OCI-LY3 (cell line): Measurements from ENCODE around the gene HS3ST3A1.

Experiments
- H2AFZ ChIP-seq: fragments of 200-600, 300-600 bp; shearing (Covaris generic); 2 replicates; pipeline ENCODE4 v1.6.0; 2014; ENCODE audit warnings: antibody characterized with exemption, low read depth, low read length
- H3K27ac ChIP-seq: fragments of 200-600, 300-600 bp; sonication (generic); 2 replicates; pipeline ENCODE4 v1.5.1; 2014; ENCODE audit warnings: mild to moderate bottlenecking, low read length, moderate library complexity, mixed read lengths
- H3K27me3 ChIP-seq: fragments of 200-600, 300-600 bp; sonication (generic); 2 replicates; pipeline ENCODE4 v1.6.1; 2014; ENCODE audit warnings: low read depth, low read length, mixed read lengths
- H3K36me3 ChIP-seq: fragments of 200-600, 300-600 bp; sonication (generic); replicated peaks from 2 replicates; pipeline ENCODE3; 2014; ENCODE audit warnings: low read depth, low read length, mixed read lengths
- H3K4me1 ChIP-seq: fragments of 300-600, 200-600 bp; sonication (generic); 2 replicates; pipeline ENCODE4 v1.6.1; 2014; ENCODE audit warnings: low read length, mixed read lengths
- H3K4me2 ChIP-seq: fragments of 200-600, 300-600 bp; sonication (generic); 2 replicates; pipeline ENCODE4 v1.6.1; 2014; ENCODE audit warnings: low read length, mixed read lengths
- H3K4me3 ChIP-seq: fragments of 300-600, 200-600 bp; sonication (generic); 2 replicates; pipeline ENCODE4 v1.5.1; 2014; ENCODE audit warnings: antibody characterized with exemption, mild to moderate bottlenecking, low read length, moderate library complexity
- H3K79me2 ChIP-seq: fragments of 300-600, 200-600 bp; shearing (Covaris generic); 2 replicates; pipeline ENCODE4 v1.6.1; 2014; ENCODE audit warnings: mild to moderate bottlenecking, low read length, mixed read lengths
- H3K9ac ChIP-seq: fragments of 300-600, 200-600 bp; shearing (Covaris generic); 2 replicates; pipeline ENCODE4 v1.6.0; 2014; ENCODE audit warnings: mild to moderate bottlenecking, low read length, moderate library complexity
- H3K9me3 ChIP-seq: fragments of 200-600, 300-600 bp; shearing (Covaris generic); 2 replicates; pipeline ENCODE4 v1.6.1; 2014; ENCODE audit warnings: low read length, mixed read lengths; ENCODE audit not compliant: insufficient read depth
- H4K20me1 ChIP-seq: fragments of 200-600, 300-600 bp; sonication (generic); 2 replicates; pipeline ENCODE4 v1.6.1; 2016; ENCODE audit warnings: low read length, mixed read lengths; ENCODE audit not compliant: insufficient read depth
- CTCF ChIP-seq: fragments of 200-600, 300-600 bp; sonication (generic); IDR thresholded peaks from 2 replicates; pipeline ENCODE4 v1.5.1; 2014; ENCODE audit warnings: antibody characterized with exemption, low read length, low read depth
- EZH2phosphoT487 ChIP-seq: fragments of 200-600 bp; shearing (Covaris generic); IDR thresholded peaks from 2 replicates; pipeline ENCODE4 v1.6.1; 2018; ENCODE audit warnings: antibody characterized with exemption, mixed run types, low read depth

HS3ST3A1 gene

GRCh38 chr17:13492737-13493122, 109.0 kb downstream of the HS3ST3A1 start:
- Histone ChIP-seq H3K27ac (no peak overlapping the region), H3K4me1 (no peaks in the 10 kb centered on the region), H3K4me3 (no peak overlapping the region), H3K9ac (no peak overlapping the region), H3K9me3 (no peaks in the 10 kb centered on the region), H2AFZ (no peak overlapping the region), H4K20me1 (no peaks in the 10 kb centered on the region), H3K36me3 (no peaks in the 10 kb centered on the region), H3K4me2 (no peak overlapping the region), H3K79me2 (no peaks in the 10 kb centered on the region), H3K27me3 (no peaks in the 10 kb centered on the region)
- no peak for TF ChIP-seq EZH2phosphoT487
- TF ChIP-seq CTCF: no peak

GRCh38 chr17:13491916-13492736, 109.6 kb downstream of the HS3ST3A1 start:
- no peaks in the 10 kb centered on the region for H3K9me3 ChIP-seq
- H3K4me3 ChIP-seq: no peak overlapping the region
- no peaks in the 10 kb centered on the region for H3K79me2 ChIP-seq
- no peak overlapping the region for H3K9ac ChIP-seq
- H3K27me3 ChIP-seq: no peaks in the 10 kb centered on the region
- H3K36me3 ChIP-seq: no peaks in the 10 kb centered on the region
- H3K27ac ChIP-seq: no peak overlapping the region
- H3K4me2 ChIP-seq: no peak overlapping the region
- TF ChIP-seq EZH2phosphoT487: no peak
- no peak for TF ChIP-seq CTCF
- no peaks in the 10 kb centered on the region for H3K4me1 ChIP-seq
- H2AFZ ChIP-seq: no peak overlapping the region
- no peaks in the 10 kb centered on the region for H4K20me1 ChIP-seq

GRCh38 chr17:13491491-13491890, 110.2 kb downstream of the HS3ST3A1 start:
- no peak overlapping the region for H3K4me2 ChIP-seq
- H3K9ac ChIP-seq: no peak overlapping the region
- H3K79me2 ChIP-seq: no peaks in the 10 kb centered on the region
- H3K27me3 ChIP-seq: no peaks in the 10 kb centered on the region
- H4K20me1 ChIP-seq: no peaks in the 10 kb centered on the region
- no peak overlapping the region for H2AFZ ChIP-seq
- TF ChIP-seq CTCF (no peak), EZH2phosphoT487 (no peak)
- H3K9me3 ChIP-seq: no peaks in the 10 kb centered on the region
- H3K4me3 ChIP-seq: no peak overlapping the region
- no peak overlapping the region for H3K27ac ChIP-seq
- no peaks in the 10 kb centered on the region for H3K4me1 ChIP-seq
- H3K36me3 ChIP-seq: no peaks in the 10 kb centered on the region

GRCh38 chr17:13490906-13491482, 110.7 kb downstream of the HS3ST3A1 start:
- TF ChIP-seq EZH2phosphoT487 (no peak), CTCF (no peak)
- Histone ChIP-seq H2AFZ (no peak overlapping the region), H3K4me2 (no peak overlapping the region)

More at GRCh38 chr17:13490906-13491482, 110.7 kb downstream of the HS3ST3A1 start:
- Histone ChIP-seq H4K20me1 (no peaks in the 10 kb centered on the region), H3K27ac (no peak overlapping the region), H3K4me3 (no peak overlapping the region), H3K36me3 (no peaks in the 10 kb centered on the region), H3K9me3 (no peaks in the 10 kb centered on the region), H3K4me1 (no peaks in the 10 kb centered on the region), H3K27me3 (no peaks in the 10 kb centered on the region), H3K79me2 (no peaks in the 10 kb centered on the region), H3K9ac (no peak overlapping the region)
